NCI-H1436 treated with DMSO at 0.1 percent for 48 hours (cell line): ENCODE results near the gene PDE2A.

Source experiments
- DNase-seq: peaks from one replicate; lab custom pipeline; 2025; lab: John Stamatoyannopoulos, UW

PDE2A gene

DNA sequence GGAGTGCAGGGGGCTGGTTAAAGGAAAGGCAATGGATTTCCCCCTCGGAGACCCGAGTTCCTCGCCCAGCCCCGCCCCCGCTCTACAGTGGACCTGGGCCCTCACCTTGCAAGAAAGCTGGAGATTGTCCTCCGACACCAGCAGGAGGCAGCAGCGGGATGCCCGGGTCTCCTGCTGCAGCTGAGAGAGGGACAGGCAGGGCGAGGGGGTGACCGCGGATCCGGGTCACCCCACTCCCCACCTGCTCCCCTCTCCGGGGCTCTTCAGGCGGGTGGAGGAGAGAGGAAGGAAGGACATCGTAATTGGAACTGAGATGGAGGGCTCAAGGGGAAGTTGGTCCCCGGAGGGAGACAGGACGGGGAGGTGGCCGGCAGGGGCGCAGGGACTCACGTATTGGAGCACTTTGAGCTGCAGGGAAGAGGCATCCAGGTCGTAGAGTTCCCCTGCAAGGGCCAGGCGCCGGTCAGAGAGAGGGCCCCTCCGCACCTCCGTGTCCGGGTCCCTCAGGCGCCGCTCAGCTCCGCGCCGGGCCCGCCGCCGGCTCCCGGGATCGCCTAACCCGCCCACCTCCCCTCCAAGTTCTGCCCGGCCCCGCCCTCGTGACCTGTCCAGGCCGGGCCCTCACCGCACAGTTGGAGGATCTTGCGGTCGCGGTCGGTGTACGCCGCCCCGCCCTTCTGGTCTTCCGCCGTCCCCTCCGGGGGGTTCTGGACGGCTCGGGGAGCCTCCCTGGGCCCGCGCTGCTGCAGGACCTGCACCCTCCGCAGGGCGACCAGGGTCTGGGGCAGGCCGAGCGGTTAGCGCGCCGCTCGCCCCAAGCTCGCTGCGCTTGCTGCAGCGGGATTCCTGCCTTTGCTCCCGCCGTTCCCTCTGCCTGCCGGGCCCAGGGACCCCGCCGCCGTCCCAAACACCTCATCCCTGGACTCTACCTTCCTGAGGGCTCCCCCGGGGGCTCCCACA, 84.1 kb downstream of the PDE2A start:
- no peak for DNase-seq

DNA sequence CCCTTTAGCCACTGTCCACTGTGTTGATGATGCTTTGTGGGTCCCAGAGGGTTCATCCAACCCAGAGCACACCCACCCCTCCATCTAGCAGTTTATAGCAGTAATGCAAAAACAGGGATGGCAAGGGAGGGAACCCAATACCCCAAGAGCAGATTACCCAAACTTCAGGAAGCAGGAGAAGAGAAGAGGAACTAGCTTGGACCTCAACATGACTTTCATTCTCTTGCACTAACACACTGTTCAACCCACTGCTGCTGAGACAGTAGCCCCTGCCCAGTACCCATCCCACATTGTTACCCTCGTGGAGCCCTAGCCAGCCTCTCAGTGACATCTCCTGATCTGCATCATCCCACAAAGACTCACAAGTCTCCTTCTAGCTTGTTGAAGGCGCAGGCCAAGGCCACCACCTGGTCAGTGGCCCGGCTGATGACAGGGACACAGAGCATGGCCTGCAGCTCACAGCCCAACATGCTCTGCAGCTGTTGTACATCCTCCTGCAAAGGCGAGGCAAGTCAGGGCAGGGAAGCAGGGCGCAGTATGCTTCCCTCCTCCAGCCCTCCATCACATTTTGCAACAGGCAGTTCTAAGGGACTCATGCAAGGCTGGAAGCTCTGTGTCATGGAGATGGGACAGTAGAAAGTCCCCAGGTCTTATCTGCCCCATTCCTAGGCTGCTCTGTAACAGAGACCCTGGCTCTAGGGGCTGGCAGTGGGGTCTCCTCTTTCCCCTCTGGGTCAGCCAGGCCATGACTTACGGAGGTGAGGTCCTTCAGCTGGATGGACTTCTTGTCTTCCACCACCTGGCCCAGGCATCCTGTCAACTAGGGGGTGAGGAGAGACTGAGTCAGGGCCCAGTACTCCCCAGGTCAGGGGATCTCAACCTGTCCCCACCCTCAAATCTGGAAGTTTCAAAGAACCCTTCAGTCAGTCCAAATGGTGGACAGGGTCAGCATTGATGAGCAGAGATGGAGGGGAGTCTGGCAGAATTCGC, 85.5 kb downstream of the PDE2A start:
- no peak for DNase-seq

- DNase-seq, result no peak
These were observed 86.5 kb downstream of the PDE2A start for GRCh38 chr11:72587696-72588095.

DNA sequence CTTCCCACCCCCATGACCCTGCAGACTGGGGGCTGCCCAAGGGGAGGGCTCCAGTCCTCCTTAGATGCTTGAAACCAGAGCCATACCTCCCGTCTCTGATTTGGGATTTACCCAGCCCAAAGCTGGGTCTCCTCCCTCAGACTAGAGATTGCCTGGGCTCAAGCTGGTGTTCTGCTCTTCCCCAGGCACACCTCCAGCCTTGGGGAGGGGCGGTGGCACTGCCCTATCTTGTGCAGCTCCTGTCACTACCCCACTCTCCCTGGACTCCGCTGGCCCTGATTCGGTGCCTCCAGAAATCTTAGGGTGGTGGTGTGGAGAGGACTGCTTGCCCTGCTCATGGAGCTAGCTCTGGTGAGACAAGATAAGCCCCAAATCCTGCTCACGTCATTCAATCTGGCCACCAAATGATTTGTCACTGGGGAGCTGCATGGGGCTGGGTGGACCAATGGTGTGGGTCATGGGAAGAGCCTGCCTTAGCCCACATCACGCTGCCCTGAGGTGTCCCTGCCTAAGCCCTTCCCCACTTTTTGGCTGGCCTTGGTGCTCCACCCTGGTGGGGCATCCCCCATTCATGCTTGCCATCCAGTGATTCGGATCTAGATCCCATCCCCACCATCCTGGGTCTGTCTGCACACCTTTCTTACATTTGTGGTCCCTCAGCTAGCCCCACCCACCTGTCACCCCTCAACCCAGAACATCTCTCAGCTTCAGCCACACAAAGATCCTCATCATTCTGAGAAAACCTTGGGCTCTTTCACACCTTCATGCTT, 87.7 kb downstream of the PDE2A start:
- no peak for DNase-seq

GRCh38 chr11:72585762-72586311, 88.4 kb downstream of the PDE2A start:
- DNase-seq, result peak; percentile 21

DNA sequence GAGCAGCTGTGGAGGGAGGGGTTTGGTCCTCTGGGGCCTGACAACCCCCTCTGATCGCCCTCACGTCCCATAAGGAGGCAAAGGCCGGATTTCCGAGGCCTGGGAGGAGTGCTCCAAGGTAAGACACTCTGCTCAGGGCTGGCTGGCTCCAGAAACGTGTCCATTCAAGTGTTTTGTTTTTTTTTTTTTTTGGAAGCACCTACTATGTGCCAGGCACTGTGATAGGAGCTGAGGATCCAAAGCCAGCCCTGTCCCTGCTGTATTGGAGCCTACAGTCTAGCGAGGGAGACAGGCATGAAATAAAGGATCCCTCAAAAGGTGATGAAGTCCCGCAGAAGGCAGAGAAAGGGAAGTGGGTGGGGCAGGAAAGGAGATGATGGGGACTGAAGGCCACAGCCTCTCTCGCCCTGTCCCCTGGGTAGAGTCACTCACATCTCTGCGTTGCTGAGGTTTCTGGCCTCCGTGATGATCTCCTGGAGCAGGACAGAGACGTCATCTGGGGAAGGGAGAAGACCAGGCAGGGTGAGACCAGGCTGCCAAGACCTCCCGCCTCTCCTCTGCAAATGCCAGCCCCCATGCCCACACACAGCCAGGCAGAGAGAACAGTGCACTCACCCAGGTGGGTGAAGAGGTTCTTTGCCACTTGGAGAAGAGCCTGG, 89.2 kb downstream of the PDE2A start:
- no peak for DNase-seq

DNA sequence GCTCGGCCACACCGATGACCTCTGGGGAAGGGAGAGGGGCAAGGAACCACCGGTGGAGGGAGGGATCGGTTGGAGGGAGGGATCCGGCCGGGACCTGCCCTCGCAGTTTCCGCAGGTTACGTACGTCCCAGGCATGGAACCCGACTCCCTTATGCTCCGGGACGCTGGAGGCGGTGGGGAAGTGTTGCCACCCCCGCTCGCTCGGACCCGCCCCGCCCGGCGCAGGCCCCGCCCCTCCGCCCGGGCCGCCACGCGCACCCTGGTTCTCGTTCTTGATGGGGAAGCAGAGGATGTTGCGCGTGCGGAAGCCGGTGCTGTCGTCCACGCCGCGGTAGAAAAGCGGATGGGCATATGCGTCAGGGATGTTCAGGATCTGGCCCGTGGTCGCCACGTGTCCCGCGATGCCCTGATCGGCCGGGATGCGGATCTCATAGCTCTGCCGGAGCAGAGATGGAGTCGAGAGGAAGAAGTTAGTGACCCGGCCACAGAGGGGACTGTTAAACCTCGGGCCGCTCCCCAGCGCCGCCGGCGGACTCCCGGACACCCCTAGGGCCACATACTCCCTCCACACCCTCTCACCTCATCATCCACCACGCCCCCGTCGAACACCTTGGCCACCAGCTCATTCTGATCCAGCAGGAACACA, 89.8 kb downstream of the PDE2A start:
- no peak for DNase-seq

DNA sequence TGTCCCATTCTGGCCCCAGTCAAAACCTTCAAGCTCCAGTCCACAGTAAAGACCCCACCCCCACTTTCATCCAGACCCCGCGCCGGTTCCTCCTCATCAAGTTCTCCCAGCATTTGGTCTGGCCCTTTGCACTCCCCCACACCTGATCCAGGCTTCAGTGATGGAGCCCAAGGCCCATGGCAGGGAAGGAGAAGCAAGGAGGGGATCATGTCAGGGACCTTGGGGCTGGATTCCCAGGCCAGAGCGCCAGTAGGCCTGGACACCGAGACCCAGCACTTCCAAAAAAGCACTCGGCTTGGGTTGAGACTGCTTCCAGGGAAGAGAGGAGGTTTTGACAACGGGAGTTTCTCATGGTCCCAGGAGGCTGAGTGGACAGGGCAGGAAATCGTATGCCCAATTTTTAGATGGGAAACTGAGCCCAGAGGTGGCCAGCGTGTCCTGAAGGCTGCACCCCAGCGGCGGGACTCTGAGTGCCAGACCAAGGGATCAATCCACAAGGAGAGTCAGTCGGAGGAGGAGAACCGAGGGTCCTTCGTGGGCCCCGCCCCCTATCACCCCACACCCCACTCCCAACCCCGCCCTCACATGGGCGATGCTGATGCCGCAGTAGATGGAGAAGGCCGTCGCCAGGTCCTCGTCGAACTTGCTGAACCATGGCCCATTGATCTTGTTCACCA, 90.5 kb downstream of the PDE2A start:
- no peak for DNase-seq

DNA sequence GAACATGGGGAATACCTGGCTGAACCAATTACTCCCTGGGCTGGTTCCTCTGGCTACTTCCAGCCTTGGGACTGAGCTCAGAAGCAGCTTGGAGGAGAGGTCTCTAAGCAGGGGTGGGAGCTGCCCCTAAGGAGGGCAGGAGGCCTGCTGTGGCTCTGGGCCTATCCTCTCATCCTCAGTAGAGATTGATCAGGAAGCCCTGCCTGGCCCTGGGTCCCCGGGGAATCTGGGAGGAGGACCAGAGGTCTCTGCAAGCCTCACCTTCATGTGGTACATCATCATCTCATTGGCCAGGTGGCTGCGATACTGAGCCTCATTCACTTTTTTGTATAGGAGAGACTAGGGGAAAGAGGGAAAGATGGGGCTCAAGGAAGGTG, 91.1 kb downstream of the PDE2A start:
- DNase-seq, result no peak

DNA sequence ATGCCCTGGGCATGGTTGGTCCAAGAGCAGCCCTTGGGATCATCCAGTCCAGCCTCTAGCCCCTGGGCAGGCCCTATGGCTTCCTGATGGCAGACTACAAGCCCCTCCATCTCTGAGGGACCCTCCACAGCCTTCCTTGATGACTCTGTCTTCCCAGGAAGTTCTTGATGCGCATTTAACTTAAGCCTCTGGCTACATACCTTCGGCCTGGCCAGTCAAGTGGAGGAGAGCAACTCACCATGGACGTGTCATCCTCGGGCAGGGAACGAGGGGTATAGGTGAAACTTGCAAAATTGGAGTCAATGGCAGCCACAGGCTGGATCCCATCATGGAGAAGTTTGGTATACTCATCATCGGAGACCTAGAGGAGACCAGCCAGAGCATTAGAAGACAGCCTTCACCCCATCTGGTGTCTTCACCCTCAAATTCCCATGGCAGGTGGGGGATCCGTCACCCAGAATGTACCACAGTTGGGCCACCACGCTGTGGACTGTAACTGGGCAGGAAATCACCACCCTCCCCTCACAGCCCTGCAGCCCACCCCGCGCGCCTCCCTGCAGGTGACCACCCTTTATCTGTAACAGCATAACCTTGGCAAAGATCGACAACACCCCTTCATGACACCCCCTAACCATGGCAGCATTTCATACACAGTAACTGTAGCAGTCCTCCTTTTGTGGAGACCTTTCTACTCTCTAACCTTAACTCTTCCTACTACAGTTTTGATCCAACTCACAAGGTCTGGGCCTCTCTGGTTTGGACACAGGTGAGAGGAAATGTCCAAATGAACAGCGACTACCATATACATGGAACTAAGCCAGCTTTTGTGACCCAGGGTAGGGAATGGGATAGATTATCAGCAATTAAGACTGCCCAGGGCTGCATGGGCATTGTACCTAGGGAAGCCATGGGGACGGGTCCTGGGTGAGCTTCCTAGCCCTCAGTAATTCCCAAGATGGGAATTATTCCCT, 91.7 kb downstream of the PDE2A start:
- no peak for DNase-seq

GRCh38 chr11:72581067-72581466, 93.2 kb downstream of the PDE2A start:
- no peak for DNase-seq

DNA sequence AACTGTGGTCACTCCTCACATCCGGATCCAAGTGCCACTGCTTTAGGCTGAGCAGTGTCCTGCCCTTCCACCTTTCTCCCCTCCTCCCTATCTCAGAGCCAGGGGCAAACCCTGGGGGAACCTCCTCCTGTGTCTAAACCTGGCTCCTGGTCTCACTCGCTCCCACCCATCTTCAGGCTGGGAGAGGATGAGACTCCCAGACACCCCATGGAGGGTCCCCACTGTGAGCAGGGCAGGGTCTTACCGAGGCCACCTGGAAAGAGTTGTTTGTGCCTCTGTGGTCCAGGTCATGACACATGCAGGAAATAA, 93.6 kb downstream of the PDE2A start:
- DNase-seq, result no peak

GRCh38 chr11:72579816-72580641, 94.2 kb downstream of the PDE2A start:
- DNase-seq, result no peak

GRCh38 chr11:72578991-72579815, 95.0 kb downstream of the PDE2A start:
- no peak for DNase-seq

- no peak for DNase-seq
These were observed 95.7 kb downstream of the PDE2A start for GRCh38 chr11:72578566-72578965.

DNA sequence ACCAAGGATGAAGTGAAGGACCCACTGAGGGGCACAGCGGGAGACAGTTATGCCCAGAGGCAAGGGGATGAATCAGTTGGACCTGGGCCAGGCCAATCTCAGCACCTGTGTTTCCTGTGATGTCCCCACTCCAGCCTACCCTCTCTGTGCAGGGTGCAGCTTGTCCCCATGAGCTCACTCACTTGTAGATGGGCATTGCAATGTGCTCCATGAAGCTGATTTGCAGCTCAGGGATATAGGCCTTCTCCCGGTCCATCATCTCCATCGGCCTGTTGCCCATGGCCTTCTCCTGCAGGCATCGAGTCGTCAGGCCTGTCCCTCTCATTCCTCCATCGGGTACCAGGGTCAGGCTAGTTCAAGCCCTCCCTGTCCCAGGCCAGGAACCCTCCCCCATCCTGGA, 96.2 kb downstream of the PDE2A start:
- DNase-seq, result no peak

GRCh38 chr11:72577271-72577721, 96.9 kb downstream of the PDE2A start:
- no peak for DNase-seq
